ENCODE measurements around the gene ATP1B4.

- TF ChIP-seq CTCF (IDR thresholded peaks at IDR 0.05) (no peak), POLR2AphosphoS5 (IDR thresholded peaks at IDR 0.05; ENCODE audit: insufficient read depth in 1 of 2, low read depth in 1 of 2) (no peak), POLR2A (IDR thresholded peaks at IDR 0.05) (no peak)
Measured at GRCh38 chrX:120331116-120331515, 30.8 kb upstream of the ATP1B4 start.
